NCI-H446 treated with DMSO at 0.1 percent for 48 hours (cell line): ENCODE results near the gene BAIAP2.
"Not testable (repeated sequence)": the region's sequence is repeated elsewhere in the genome, so short reads cannot be mapped to it uniquely, and the experiment has no call there.

ENCODE experiments used
- DNase-seq: peaks from one replicate; lab custom pipeline; 2025; lab: John Stamatoyannopoulos, UW

Gene BAIAP2

DNA sequence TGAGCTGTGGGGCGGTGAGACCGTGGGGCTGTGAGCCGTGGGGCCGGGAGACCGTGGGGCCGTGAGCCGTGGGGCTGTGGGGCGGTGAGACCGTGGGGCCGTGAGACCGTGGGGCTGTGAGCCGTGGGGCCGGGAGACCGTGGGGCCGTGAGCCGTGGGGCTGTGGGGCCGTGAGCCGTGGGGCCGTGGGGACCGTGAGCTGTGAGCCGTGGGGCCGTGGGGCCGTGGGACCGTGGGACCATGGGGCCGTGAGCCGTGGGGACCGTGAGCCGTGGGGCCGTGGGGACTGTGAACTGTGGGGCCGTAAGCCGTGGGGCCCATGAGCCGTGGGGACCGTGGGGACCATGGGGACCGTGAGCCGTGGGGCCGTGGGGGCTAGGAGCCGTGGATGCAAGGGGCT, 105.7 kb downstream of the BAIAP2 start:
- no peak for DNase-seq

- peak; percentile 40 for DNase-seq
These were observed 107.6 kb downstream of the BAIAP2 start for GRCh38 chr17:81142301-81143199.

DNA sequence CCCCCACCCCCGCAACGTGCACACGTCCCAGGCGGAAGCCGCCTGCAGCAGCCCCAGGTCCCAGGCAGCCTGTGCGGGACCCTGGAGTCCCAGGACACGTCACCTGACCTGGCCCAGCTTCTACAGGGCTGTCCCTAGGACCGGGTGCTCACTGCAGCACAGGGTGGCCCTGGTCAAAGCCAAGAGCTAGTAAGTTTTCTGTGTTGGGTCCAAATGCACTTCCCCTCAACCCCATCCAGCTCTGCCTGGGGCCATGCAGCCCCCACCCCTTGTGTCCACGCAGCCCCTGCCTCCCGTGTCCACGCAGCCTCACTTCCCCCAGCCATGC, 108.2 kb downstream of the BAIAP2 start:
- DNase-seq = no peak

DNA sequence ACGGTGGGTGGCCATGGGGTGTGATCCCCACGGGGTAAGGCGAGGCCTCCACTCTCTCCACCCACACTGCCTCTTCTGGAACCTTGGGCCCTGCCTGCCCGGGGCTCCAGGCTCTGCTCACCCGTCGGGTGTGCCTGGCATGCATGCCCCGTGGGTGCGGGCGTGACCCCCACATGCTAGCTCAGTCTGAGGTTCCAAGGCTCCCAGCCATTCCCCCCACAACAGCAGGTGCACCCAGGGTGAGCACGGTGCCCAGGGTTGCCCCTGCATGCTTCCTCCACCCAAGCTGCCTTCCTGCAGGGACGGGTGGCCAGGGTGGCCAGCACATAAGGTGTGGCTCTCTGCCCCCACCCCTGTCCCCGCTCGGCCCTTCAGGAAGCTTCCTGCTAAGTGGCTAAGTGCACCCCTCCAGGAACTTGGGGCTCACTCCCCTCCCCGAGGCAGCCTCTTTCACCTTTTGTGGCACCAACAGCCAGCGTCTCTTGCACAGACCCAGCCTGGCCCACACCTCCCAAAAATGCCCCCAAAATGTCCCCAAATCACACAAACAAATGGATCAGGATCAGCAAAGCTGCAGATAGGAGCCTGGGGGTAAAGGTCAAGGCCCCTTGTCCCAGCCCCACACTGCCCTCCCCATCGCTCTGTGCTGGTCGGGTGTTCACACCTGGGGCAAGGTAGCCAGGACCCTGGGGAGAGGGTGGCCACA, 108.9 kb downstream of the BAIAP2 start:
- no peak for DNase-seq

- DNase-seq = no peak
These were observed 109.5 kb downstream of the BAIAP2 start for GRCh38 chr17:81144423-81144781.

GRCh38 chr17:81146208-81146607, 111.3 kb downstream of the BAIAP2 start:
- not testable (repeated sequence) for DNase-seq

- no peak for DNase-seq
These were observed 112.8 kb downstream of the BAIAP2 start for GRCh38 chr17:81147701-81148100.

GRCh38 chr17:81148571-81148970, 113.6 kb downstream of the BAIAP2 start:
- DNase-seq = no peak

DNA sequence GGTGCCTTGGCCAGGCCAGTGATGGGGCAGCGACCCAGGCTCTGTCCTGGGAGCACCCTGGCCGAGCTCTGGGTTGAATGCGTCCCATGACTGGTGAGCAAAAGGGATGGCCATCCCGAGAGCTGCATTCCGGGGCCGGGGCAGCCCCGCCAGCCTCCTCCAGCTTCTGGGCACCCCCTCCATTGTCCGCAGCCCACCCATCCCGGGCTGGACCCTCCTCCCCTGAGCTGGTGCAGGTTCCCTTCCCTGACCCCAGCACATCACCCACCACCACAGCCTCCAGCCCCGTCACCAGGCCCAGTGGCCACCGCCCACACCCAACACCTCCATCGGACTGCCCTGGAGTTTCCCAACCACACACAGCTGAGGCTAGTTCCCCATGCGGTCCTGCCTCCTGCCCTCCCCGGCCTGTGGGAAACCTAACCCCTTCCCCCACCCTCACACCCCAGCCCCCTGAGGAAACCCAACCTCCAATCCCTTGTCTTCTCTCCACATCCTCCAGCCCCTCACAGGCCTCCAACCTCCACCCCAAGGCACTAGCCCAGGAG, 114.1 kb downstream of the BAIAP2 start:
- DNase-seq = no peak

DNA sequence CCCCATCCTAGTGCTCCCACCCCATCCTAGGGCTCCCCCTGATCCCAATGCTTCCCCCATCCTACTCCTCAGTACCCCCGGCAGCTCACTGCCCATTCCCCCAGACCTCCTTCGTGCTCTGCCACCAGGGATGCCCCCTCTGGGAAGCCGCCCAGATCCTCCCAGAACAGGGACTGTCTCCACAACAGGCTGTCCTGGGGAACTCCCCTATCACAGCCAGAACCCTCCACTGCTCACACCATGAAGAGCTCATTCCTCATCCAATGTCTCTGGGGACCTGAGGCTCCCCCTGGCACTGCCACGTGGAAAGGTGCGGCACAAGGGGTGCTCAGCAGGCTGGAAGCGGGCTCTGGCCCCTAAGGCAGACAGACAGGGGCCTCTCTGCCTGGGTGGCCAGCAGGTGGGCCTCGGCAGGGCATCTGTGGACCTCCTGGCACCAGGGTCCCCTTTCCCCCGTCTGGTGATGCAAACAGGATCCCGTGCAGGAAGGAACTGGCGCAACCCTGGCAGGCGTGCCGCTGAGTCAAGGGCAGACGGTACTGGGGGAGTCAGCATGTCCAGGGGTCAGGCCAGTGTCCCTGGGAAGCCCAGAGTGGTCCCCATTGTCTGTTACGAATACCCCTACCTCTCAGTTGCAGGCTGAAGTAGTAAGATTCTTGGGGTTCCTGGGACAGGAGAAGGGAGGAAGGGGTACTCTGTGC, 115.6 kb downstream of the BAIAP2 start:
- DNase-seq = no peak

- DNase-seq = no peak
These were observed 116.3 kb downstream of the BAIAP2 start for GRCh38 chr17:81151278-81151677.

- DNase-seq = no peak
These were observed 117.4 kb downstream of the BAIAP2 start for GRCh38 chr17:81152288-81152828.

- no peak for DNase-seq
These were observed 118.4 kb downstream of the BAIAP2 start for GRCh38 chr17:81153340-81153803.

DNA sequence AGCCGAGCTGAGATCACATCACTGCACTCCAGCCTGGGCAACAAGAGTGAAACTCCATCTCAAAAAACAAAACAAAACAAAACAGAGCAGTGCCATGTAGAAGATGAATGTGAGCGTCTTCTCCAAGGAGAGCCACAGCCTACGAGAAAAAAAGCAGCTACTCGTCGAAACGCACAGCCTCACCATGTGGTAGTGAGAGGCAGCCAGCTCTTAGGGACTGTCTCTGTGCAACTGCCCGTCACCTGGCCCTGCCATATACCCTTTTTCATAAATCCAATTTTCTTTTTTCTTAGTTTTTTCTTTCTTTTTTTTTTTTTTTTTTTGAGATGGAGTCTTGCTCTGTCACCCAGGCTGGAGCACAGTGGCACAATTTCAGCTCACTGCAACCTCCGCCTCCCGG, 119.1 kb downstream of the BAIAP2 start:
- DNase-seq = not testable (repeated sequence)

DNA sequence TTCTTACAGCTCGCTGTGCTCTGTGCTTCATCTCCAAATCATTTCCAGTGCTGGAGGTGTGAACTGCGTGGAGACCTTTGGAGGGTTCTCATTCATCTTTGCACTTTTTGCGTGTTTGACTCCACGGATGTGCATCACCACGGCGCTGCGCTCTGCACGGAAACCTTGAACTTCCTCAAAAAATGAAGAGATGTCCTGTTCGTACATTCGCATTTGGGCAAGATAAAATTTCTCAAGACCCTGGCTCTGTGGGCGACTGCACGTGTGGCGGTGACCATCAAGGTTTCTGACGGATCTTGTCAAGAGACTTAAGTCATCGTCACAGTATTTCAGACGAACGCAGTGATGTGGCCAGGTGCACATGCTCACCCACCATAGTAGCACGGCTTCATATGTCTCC, 120.0 kb downstream of the BAIAP2 start:
- DNase-seq = no peak

DNA sequence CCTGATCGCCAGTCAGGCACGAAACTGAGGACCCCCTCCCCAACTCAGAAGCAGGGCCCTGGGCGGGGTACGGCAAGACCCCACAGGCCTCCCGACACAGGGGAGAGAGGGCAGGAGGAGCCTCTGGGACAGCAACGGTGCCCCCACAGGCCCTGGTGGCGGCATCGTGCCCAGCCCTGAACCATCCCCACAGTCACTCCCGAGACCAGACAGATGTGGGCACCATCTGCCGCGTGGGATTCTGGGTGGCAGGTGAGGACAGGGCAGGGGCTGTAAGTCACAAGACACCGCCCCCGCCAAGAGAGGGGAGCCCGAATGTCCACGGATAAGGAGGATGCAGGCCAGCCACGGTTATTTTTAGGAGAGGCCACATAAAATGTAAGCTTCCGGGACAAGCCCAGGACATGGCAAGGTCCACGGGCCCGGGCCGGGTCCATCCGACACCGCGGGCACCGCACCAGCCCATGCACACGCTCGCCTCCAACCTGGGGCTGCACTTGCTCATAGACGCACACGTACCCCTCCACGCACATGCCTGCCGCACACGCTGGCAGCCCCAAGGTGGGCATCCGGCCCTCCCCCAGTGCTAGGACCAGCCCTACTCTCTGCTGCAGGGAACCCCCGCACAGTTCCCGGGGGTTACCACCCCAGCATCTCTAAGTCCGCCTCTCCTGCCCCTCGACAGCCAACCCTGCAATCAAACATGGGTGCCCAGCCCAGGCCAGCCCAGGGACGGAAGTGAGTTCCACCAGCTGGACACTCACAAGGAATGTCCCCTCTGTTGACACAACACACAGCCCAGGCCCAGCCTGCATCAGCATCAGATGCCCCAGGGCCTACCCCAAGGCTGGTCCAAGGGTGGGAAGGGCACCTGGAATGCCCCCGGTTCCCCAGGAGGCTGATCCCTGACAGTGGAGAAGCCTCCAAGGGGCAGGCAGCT, 122.2 kb downstream of the BAIAP2 start:
- no peak for DNase-seq

DNA sequence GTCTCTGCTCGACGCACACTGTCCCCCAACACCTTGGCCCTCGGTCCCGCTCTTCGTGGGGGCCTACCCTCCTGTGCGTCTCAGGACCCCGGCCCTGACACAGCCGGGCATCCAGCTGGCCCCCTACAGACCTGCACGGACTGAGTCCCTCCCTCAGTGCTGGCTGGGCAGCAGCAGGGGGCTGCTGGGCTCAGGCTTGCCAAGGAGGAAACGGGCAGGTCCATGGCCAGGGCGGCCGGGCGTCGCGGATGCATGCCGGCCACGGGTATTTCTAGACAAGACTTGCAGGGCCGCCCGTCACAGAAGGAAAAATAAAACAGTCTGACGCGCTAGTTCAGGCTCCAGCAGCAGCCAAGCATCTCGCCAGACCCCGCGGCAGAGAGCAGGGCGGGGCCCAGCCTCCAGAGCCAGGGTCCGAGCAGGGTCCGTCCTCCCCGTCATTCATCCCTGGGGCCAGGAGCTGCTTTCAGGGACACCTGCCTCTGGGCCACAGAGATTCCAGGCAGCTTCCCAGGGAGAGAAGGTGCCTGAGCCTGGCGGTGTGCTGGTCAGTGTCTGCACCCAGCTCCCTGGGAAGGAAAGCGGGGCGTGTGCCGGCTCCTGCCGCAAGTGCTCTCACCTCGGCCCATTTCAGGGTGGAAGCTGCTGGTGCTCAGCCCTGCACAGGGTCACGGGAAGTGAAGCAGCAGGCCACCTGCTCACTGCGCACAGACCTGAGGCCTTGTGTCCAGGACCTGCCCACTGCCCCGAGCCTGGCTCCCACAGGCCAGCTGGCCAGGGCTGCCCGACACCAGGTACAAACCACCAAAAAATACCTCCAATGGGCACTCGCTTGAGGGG, 123.1 kb downstream of the BAIAP2 start:
- no peak for DNase-seq

GRCh38 chr17:81158688-81159590, 124.0 kb downstream of the BAIAP2 start:
- DNase-seq = no peak

DNA sequence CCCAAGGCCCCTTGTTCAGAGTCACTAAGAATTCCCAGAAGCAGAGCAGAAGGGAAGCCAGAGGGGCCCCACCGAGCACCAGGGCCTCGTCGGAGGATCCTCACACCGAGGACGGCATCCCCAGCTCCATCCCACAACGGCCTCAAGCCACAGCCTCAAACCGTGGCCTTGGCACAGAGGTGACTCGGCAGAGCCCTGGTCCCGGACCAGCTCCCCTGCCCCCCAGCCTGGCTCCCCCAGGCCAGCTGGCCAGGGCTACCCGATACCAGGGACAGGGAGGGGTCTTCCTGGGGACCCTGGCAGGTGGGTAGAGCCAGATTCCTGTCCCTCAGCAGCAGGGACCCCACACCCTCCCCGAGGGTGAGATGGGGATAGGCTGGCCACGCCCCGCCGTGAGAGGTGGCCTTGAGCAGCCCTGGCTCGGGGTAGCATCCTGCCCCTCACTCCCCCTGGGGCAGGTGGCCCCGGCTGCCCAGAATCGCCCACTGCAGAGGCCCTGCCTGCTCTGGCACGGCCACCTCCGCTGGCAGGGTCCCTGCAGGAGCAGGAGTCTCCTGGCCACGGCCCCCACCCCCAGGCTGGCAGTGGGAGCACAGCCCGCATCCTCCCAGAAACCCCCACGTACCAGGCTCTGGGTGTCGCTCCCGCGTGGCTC, 124.8 kb downstream of the BAIAP2 start:
- DNase-seq = no peak
